ENCODE measurements around the gene TRPC6.

- TF ChIP-seq CTCF (conservative IDR thresholded peaks at IDR 0.05 in 1 of 2, IDR thresholded peaks at IDR 0.05 in 1 of 2; ENCODE audit: extremely low read depth in 1 of 2, insufficient read depth in 1 of 2, low read depth in 1 of 2, low read length in 2 of 2) (peak; percentile 79 to 85), EZH2 (IDR thresholded peaks at IDR 0.05; ENCODE audit: borderline replicate concordance, low read length) (no peak)
Measured at GRCh38 chr11:101436511-101437142, 147.2 kb downstream of the TRPC6 start.

Measured in mammary epithelial cell (primary cell).